NK-92 treated with Interleukin-12 subunit alpha and Interleukin-12 subunit beta, amount 100 ng/mL, for 24 hours (cell line): ENCODE data around the gene LCE4A.
"Not testable (repeated sequence)": the region's sequence is repeated elsewhere in the genome, so short reads cannot be mapped to it uniquely, and the experiment has no call there.

ENCODE experiments used
- DNase-seq: peaks from one replicate; lab custom pipeline; 2025; lab: John Stamatoyannopoulos, UW

Gene LCE4A, protein sequence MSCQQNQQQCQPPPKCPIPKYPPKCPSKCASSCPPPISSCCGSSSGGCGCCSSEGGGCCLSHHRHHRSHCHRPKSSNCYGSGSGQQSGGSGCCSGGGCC

DNA sequence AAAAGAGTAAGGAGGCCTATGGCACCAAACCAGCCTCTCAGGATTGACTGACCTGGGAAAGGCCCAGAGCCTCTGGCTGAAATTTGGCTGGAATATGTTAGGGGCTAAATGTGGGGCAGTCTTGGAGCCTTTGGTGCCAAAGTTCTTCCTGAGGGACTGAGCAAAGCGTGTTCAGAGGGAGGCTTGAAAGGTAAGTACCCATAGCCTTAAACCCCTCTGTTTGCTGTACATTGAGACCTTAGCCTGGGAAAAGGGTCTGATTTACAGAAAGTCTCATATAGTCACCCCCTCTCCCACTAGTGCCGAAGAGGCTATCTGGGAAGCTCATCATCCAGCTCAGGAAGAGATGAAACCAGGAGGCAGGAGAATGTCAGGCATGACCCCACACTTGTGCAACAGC is at the start of gene LCE4A:
LCE4A (plus strand) TSS at position 301 of the 400 bp plus-strand sequence. CDS start 916 bp downstream, outside the sequence.
- no peak for DNase-seq

DNA sequence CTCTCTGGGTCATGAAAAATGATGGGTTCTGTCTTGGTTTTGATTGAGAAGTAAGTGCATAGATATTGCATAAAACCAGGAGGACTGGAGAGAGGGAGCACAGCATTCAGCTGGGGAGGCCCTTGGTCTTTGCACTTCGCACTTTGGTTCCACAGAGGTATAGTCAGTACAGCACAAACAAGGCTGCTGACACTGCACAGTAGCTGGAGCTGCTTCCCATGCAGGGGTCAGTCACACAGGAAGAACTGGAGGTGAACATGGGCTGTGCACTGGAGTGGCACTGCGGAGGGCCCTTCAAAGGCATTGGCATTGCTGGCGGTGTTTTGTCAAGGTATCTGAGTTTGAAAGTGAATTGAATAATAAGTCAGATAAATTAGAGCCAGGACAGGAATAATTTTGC is 49.3 kb upstream of the LCE4A start:
- DNase-seq = no peak

DNA sequence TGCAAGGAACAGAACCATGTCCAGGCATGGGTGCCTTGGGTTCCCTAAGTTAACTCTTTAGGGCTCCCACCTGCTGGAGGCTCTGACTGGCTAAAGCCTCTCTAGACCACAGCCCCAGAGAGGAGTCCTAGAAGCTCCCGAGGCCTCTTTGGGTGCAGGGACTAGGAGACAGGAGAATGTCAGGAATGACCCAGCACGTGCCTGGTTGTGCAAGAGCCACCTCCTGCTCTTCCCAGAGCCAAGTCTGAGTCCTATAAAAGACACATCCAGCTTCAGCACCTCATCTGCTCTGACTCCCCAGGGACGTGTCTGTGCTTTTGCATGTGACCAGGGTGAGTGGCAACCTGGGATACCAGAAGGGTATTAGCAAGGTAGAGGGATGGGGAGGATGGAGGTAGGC is 44.9 kb upstream of the LCE4A start, which contains the start of gene LCE2D:
LCE2D (plus strand) TSS at position 283 of the 400 bp plus-strand sequence. CDS start 726 bp downstream, outside the sequence.
- no peak for DNase-seq

DNA sequence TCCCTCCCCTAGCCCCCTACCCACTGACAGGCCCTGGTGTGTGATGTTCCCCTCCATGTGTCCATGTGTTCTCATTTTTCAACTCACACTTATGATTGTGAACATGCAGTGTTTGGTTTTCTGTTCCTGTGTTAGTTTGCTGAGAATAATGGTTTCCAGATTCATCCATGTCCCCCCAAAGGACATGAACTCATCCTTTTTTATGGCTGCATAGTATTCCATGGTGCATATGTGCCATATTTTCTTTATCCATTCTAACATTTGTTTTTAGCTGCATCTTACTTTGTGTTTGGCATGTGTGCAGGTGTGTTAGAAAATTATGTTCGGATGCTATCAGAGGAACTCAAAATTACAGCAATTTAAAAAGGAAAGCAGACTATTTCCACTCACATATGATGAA is 41.8 kb upstream of the LCE4A start:
- DNase-seq = not testable (repeated sequence)

DNA sequence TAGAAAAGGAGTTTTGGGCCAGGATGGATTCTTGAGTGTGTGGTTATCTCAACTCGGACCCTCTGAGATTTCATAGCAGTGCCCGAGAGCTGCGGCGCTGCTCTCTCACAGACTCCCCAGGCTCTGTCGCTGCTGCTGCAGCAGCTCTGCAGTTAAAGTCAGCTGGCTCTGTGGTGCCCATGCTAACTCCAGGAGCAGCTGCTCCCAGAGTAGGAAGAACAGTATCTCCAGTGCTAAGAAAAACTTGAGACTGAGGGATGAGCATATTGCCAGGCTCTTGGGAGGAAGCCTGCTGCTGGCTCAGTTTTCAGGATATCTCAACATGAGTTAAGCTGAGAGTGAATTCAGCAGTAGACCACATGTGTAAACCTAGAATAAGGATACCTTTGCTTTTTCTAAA is 40.3 kb upstream of the LCE4A start:
- no peak for DNase-seq

DNA sequence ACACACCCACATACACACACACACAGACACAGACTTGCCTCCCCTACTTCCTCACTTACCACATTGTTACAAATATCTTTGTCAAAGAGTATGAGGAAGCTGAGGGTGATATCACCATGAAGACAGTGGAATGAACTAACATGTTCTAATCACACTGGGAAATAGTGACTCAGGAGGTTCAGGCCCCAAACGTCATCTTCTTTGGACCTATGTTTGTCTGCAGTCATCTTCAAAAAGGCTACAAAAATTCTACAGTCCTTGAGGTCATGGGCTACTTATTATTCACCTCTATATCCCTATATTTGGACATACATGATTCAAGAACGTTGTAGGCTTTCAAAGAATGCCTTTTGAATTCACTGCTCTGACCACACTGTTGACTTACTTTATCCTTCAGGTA is 34.9 kb upstream of the LCE4A start:
- DNase-seq = no peak

DNA sequence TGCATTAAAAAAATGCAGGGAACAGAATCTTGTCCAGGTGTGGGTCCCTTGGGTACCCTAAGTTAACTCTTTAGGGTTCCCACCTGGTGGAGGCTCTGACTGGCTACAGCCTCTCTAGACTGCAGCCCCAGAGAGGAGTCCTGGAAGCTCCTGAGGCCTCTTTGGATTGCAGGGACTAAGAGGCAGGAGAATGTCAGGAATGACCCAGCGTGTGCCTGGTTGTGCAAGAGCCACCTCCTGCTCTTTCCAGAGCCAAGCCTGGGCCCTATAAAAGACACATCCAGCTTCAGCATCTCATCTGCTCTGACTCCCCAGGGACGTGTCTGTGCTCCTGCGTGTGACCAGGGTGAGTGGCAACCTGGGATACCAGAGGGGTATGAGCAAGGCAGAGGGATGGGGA is 33.0 kb upstream of the LCE4A start, which contains the start of gene LCE2C:
LCE2C (plus strand) TSS at position 297 of the 400 bp plus-strand sequence. CDS start 737 bp downstream, outside the sequence.
- not testable (repeated sequence) for DNase-seq

DNA sequence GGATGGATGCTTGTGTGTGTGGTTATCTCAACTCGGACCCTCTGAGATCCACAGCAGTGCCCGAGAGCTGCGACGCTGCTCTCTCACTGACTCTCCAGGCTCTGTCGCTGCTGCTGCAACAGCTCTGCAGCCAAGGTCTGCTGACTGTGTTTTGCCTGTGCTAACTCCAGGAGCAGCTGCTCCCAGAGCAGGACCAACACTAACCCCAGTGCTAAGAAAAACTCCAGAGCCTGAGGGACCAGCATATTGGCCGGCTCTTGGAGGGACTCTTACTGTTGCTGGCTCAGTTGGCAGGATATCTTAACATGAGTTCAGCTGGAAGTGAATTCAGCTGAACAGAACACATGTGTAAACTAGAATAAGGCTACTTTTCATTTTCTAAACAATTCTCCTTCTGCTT is 28.5 kb upstream of the LCE4A start:
- DNase-seq = no peak

DNA sequence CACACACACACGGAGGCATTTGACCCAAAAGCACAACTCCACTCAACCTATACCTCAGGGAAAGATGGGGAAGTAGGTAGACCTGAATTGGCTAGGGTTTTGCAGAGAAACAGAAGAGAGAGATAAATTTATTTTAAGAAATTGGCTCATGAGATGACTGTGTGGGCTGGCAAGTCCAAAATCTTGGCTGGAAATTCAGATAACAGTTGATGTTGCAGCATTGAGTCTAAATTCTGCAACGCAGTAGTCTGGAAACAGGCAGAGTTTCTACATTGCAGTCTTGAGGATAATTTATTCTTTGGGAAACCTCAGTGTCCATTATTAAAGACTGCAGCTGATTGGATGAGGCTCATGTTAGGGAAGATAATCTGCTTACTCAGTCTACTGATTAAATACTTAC is 26.3 kb upstream of the LCE4A start:
- DNase-seq = no peak

DNA sequence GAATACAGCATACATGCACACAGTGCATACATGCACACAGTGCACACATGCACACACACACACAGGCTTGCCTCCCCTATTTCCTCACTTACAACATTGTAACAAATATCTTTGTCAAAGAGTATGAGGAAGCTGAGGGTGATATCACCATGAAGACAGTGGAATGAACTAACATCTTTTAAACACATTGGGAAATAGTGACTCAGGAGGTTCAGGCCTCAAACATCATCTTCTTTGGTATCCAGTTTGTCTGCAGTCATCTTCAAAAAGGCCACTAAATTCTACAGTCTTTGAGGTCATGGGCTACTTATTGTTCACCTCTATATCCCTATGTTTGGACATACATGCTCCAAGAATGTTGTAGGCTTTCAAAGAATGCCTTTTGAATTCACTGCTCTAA is 24.1 kb upstream of the LCE4A start:
- no peak for DNase-seq

DNA sequence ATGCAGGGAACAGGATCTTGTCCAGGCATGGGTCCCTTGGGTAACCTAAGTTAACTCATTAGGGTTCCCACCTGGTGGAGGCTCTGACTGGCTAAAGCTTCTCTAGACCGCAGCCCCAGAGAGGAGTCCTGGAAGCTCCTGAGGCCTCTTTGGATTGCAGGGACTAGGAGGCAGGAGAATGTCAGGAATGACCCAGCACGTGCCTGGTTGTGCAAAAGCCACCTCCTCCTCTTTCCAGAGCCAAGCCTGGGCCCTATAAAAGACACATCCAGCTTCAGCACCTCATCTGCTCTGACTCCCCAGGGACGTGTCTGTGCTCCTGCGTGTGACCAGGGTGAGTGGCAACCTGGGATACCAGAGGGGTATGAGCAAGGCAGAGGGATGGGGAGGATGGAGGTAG is 22.1 kb upstream of the LCE4A start, which contains the start of gene LCE2B:
LCE2B (plus strand) TSS at position 301 of the 400 bp plus-strand sequence. CDS start 721 bp downstream, outside the sequence.
- not testable (repeated sequence) for DNase-seq

DNA sequence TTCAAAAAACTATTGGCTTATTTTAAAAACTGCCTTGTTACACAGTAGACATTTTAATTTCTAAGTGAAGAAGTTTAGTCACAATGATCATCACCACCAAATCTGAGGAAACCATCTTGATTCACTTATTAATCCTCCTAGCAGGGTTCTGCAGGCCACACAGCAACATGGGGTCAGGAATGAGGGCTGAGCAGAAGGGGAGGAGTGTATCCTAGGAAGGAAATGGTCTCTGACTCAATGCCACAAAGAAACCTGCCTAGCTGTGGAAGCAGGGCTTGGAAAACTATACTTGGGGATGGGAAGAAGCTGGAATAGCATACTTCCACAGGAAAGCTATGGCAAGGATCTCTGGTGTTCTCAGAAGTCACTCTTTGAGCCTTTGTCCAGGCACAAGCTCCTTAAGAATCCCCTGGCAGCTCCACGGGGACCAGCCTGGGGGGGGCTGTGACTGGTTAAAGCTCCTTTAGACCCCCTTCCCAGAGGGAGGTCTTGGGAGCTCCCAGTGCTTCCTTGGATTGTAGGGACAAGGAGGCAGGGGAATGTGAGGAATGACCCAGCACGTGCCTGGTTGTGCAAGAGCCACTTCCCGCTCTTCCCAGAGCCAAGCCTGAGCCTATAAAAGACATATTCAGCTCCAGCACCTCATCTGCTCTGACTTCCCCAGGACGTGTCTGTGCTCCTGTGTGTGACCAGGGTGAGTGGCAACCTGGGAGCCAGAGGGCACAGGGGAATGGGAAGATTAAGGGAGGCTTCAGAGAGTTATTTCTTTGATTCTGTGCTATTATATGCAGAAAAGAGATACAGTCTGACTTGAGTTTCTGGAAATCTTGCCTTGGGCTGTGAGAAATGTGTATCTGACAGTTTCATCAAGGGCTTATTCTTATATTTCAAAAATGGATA is 10.0 kb upstream of the LCE4A start, which contains the start of gene LCE2A:
LCE2A (plus strand) TSS at position 645 of the 900 bp plus-strand sequence. CDS start 557 bp downstream, outside the sequence.
- no peak for DNase-seq

DNA sequence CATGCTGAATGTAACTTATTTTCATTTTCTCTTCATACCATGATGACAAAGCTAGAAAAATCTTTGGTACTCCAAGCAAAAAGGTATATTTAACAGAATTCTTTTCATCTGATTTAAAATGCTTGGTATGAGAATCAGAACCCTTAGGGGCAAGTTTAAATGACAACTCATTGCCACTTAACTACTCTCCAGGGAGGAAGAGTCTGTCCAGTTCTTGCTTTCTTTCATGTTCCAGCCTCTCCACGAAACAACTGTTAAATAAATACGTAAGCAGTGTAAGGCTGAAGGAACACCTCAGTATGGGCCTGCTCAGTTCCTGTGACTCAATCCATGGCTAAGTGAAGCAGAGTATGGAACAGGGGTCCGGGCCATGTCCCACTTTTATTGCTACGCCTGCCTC is 8.2 kb upstream of the LCE4A start:
- DNase-seq = no peak

DNA sequence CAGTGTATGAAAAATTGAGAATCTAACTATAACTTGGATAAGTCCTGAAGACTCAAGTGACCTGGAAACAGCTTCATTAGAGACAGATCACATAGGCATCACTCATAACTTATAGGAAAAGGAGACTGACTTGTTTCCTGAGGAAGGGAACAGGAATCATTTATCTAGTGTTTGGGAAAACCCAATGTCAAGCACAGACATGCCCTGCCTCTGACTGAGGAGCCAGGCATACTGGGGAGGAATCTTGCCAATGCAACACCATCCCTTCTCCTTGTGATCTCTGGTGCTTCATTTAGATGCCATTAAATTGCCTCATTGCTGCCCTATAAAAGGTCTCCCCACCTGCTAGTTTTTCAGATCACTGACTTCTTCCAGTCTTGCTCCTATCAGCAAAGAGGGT is 10.3 kb downstream of the LCE4A start:
- DNase-seq = no peak

DNA sequence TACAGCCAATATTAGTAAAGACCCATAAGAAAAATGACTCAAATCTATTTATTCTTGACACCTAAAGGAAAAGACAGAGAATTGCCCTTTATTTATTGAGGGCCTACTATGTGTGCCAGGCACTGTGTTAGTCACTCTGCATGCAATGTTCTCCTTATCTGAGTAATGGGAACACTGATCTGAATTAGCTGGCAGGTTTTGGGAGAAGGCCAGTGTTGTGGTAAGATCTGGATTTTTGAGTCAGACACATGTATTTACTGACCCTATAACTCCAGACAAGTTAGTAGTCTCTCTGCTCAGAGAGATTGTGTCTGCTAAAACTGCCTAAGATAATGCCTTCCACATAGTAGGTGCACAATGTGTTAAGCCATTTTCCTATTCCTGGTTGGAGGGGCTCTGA is 17.3 kb downstream of the LCE4A start:
- no peak for DNase-seq

DNA sequence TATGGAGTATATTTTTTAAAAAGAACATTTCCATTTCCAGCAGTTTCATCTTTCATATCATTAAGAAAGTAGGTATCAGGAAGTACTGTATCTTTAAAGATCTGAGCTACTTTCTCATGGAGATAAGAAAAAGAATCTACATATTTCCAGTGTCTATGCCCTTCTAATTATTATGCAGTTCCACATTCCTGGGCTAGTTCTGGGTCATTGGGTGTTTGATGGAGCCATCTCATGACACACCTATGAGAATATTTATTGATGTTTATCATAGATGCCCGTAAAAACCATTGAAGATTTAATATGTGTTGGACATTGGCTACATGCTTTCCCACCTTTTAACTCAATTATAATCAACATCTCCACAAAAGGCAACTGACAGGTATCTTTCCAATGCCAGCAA is 21.0 kb downstream of the LCE4A start:
- no peak for DNase-seq

DNA sequence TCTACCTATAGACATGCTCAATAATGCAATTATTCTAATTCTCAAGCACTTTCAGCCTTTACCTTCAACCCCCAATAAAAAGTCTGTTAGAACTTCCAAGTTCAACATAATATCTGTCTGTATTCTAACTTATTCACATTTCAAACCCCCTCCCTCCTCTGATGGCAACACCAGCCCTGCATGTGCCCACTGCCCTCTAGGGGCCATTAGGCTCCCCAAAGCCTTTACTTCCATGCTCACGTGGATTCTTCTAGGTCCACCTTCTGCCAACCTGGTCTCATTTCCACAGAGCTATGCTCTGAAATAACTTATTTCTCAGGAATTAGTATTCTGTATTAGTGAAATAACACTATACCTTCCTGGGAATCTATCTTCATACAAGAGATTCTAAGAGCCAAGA is 27.7 kb downstream of the LCE4A start:
- DNase-seq = no peak

DNA sequence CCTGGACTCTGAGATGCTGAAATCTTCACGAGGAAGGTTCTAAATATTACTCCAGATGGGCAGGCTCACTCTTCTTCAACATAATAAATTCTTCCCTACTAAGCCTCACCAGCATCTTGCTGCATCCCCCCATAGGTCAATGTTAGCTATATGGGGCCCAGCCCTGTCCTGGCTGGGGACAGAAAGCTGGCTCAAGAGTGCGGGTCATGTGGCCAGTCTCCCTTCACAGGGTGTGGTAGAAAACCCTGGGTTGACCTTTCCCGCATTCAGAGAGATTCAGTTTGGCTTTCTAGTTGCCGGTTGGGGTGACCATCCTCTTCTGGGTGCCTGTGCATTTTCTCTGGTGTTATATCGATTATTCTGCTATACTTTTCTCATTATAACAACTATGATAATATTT is 30.0 kb downstream of the LCE4A start:
- DNase-seq = no peak

DNA sequence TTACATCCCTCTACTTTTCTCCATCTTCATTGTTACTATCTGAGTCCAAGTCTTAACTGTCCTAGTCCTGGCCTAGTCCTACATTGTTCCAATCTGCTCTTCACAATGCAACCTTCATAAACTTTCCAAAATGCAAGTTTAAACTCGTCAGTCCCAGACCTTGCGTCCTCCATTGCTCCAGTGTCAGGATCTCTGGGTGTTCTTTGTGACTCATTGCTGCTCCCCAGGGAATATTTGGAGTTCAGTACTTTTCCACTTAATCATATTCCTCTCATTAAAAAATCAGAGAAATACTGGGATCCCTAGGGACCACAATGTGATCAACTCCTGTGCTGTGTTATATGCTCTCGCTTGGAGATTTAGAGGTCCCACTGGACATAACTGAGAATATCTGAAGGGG is 31.9 kb downstream of the LCE4A start:
- no peak for DNase-seq

DNA sequence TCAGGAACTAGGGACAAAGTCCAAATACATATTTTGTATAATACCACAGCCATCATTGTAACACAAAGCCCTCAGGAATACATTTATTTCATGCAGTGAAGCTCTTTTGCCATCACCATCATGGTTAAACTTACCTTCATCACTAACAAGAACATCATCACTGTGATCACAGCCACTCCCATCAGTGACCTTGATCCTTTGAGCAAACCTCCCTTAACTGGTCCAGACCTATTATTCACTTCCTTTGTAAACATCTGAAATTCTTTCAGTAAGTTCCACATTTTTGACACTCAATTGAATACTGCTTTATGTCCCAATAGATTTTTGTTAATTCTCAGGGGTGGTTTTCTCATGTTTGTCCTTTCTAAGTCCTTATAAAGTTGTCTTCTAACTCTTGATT is 33.7 kb downstream of the LCE4A start:
- DNase-seq = no peak

DNA sequence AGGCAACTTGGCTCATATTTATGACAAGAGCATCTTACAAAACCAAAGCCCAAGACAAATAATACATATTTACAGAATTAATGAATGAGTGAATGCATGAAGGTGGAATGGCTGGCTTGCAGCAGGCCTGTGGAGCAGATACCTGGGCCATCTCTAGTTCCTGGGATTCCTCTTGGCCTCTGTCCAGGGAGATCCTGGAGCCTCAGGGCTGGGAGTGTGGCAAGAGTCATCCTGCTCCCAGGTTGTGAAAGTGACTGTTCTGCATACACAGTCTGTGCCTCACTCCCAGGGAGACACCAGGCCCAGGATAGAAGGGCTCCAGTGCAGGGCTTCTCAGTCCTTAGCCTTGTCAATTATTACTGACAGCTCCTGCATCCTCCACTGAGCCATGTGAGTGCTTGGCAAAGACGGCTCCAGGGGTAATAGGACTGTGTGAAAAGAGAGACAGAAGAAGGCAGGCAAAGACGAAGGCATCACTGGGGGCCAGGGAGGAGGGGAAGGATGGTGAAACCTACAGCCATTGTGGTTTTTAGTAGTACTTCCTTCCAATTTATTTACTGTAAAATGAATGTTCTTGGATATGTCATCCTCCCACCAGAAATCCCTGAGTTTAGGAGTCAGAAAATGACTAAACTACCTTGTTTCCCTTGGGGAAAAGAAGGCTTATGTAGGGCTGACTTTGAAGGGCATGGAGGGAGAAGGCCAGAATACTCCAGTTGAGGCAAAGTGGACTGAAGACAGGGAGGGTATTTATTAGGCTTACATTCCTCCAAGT is 35.6 kb downstream of the LCE4A start:
- DNase-seq = no peak

DNA sequence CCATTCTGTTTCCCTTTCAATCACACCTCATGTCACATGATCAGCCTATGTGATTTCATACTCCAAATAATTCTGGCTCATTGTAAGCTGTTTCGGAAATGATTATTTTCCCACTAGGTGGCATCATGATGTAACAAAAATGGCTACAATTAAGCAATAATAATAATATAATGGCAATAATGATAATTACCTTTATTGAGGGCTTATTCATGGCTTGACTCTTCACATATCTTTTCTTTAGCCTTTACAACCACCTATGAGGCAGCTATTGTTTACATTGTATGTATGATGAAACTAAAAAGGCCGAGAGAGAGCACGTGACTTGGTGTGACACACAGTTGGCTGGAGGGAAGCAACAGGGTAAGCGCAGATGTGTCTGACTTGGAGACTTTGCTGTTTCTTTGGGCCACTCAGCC is 37.3 kb downstream of the LCE4A start:
- no peak for DNase-seq
